Gastroesophageal sphincter (tissue), 4 donors: ENCODE data around the gene CACNA2D3. TPM values are rescaled to one million over a fixed set of nuclear protein-coding genes. Genes with fewer than 3 reads are reported as not detected.

ENCODE experiments used
- ATAC-seq: fragments of 150-250 bp; one replicate; pipeline ENCODE4 v1.9.1; 2016; ENCODE audit warnings: mild to moderate bottlenecking, moderate library complexity
- H3K27ac ChIP-seq, 4 donors: fragments of 200-600 bp; sonication (generic) in 3 of 4; 1 replicate in 3 of 4; 2 replicates in 1 of 4; pipeline ENCODE4 v1.5.1; 2016 to 2019
- H3K27me3 ChIP-seq: fragments of 200-600 bp; sonication (generic); one replicate; pipeline ENCODE4 v1.5.1; 2019
- H3K36me3 ChIP-seq, 2 donors: fragments of 200-600 bp; sonication (generic); one replicate each; pipeline ENCODE4 v1.5.1; 2019; ENCODE audit warnings: control low read depth in 1 of 2
- H3K4me1 ChIP-seq, 3 donors: fragments of 200-600 bp; sonication (generic); 1 replicate in 2 of 3; 2 replicates in 1 of 3; pipeline ENCODE4 v1.5.1; 2016 to 2019; ENCODE audit warnings: control low read depth in 2 of 3
- H3K4me3 ChIP-seq, 2 donors: fragments of 200-600 bp; sonication (generic); one replicate each; pipeline ENCODE4 v1.5.1; 2019; ENCODE audit warnings: mild to moderate bottlenecking in 1 of 2, moderate library complexity in 1 of 2
- H3K9me3 ChIP-seq, 3 donors: fragments of 200-600 bp; sonication (generic); one replicate each; pipeline ENCODE4 v1.5.1; 2017 to 2019; ENCODE audit warnings: control low read depth in 2 of 3
- CTCF ChIP-seq, 4 experiments: fragments of 200-600 bp in 2 of 4; fragments of 450-650 bp in 2 of 4; sonication (generic) in 1 of 4; IDR thresholded peaks; one replicate each; pipeline ENCODE4 v1.5.1; 2017 to 2019; ENCODE audit warnings: antibody characterized with exemption in 4 of 4, mild to moderate bottlenecking in 2 of 4, moderate library complexity in 2 of 4
- EP300 ChIP-seq: sonication (generic); formaldehyde crosslinking; IDR thresholded peaks from one replicate; pipeline ENCODE4 v1.6.1; 2017; ENCODE audit warnings: antibody characterized with exemption, mild to moderate bottlenecking
- POLR2A ChIP-seq, 2 donors: fragments of 450-650 bp; IDR thresholded peaks; one replicate each; pipeline ENCODE4 v1.6.1; 2017; ENCODE audit warnings: antibody characterized with exemption in 2 of 2, mild to moderate bottlenecking in 2 of 2, moderate library complexity in 1 of 2
- POLR2AphosphoS5 ChIP-seq: sonication (generic); formaldehyde crosslinking; IDR thresholded peaks from one replicate; pipeline ENCODE4 v1.6.1; 2017; ENCODE audit warnings: antibody characterized with exemption
- WGBS, 2 donors: methylation state at CpG; one replicate each; pipeline ENCODE4 v1.1.5; 2018; ENCODE audit warnings: low coverage in 1 of 2; 5-methylcytosine and 5-hydroxymethylcytosine counted together
- total RNA-seq, 4 donors: library from RNA; depleted of rRNA; stranded (reverse); fragments of >200 nt; gene quantifications; one replicate each; pipeline ENCODE4 v1.1.0, GENCODE V29; 2016

Gene CACNA2D3
- total RNA-seq, 4 donors from 2014 or later: 0.94 to 6.5 (median 3.5) TPM

GRCh38 chr3:55060896-55061719, 938.8 kb downstream of the CACNA2D3 start:
- Histone ChIP-seq H3K36me3 (no peaks in the 10 kb centered on the region), H3K27me3 (no peaks in the 10 kb centered on the region), H3K27ac (no peak overlapping the region), H3K4me3 (no peak overlapping the region), H3K4me1 (peaks cover 0 to 16% (median 0%) of the 10 kb centered on the region in 3 donors), H3K9me3 (no peaks in the 10 kb centered on the region)
- ATAC-seq: no peak
- no peak for TF ChIP-seq POLR2A (IDR thresholded peaks at IDR 0.05)
- no peak for TF ChIP-seq POLR2AphosphoS5
- TF ChIP-seq EP300: no peak
- no peak for TF ChIP-seq CTCF (IDR thresholded peaks at IDR 0.05)
- WGBS, 2 donors: 53 to 69% methylated on average over 3 to 5 of the region's 5 CpGs

GRCh38 chr3:55061720-55062034, 939.3 kb downstream of the CACNA2D3 start:
- H3K4me3 ChIP-seq: no peak overlapping the region
- no peaks in the 10 kb centered on the region for H3K36me3 ChIP-seq
- no peaks in the 10 kb centered on the region for H3K27me3 ChIP-seq
- no peak for TF ChIP-seq EP300
- TF ChIP-seq CTCF (IDR thresholded peaks at IDR 0.05): no peak
- TF ChIP-seq POLR2AphosphoS5: no peak
- no peak for TF ChIP-seq POLR2A (IDR thresholded peaks at IDR 0.05)
- no peaks in the 10 kb centered on the region for H3K9me3 ChIP-seq
- no peak overlapping the region for H3K27ac ChIP-seq
- peaks cover 0 to 16% (median 0%) of the 10 kb centered on the region in 3 donors for H3K4me1 ChIP-seq
- ATAC-seq: no peak
- WGBS, 2 donors: 0% methylated on average over 1 of the region's 2 CpGs; no CpG with 5 or more reads in 1 of the 2 donors

DNA sequence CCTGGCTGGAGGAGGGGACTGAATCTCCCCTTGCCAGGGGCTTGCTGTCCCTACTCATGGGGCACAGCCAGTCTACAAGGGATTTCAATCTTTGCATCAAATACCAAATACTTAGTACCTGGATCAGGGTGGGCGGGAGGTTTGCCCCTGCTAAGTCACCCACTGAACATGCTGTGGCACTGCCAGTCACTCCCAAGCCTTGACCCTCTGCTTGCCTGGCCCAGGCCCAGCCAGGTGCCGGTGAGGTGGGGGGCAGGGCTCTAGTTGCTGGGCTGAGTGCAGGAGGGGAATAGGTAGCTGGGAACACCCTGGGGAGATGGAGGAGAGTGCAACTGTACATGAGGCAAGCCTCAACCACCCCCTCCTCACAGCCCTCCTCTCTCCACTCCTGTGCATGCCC, 941.8 kb downstream of the CACNA2D3 start:
- WGBS, 2 donors: 100% methylated on average over 1 of the region's 2 CpGs; no CpG with 5 or more reads in 1 of the 2 donors
- Histone ChIP-seq H3K4me1 (peaks cover 0 to 9% (median 0%) of the 10 kb centered on the region in 3 donors), H3K27me3 (no peaks in the 10 kb centered on the region), H3K9me3 (no peaks in the 10 kb centered on the region), H3K27ac (no peak overlapping the region), H3K36me3 (no peaks in the 10 kb centered on the region), H3K4me3 (no peak overlapping the region)
- no peak for ATAC-seq
- no peak for TF ChIP-seq EP300
- no peak for TF ChIP-seq CTCF (IDR thresholded peaks at IDR 0.05)
- no peak for TF ChIP-seq POLR2AphosphoS5
- no peak for TF ChIP-seq POLR2A (IDR thresholded peaks at IDR 0.05)

DNA sequence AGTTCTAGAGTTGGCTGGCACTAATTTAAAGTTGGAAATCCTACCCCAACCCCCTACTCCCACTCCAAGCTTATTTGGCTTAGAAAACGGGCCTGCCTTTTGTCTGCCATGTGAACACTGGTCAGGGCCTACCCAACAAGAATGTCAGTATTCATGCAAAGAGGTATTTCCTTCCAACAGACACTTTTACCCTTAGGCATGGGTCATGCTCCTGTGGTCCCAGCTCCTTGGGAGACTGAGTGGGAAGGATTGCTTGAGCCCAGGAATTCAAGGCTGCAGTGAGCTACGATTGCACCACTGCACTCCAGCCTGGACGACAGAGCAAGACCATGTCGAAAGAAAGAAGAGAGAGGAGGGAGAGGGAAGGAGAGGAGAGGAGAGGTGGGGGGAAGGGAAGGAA, 943.0 kb downstream of the CACNA2D3 start:
- no peak overlapping the region for H3K4me3 ChIP-seq
- H3K4me1 ChIP-seq: no peaks in the 10 kb centered on the region
- 85 to 90% methylated on average over 2 to 3 of the region's 4 CpGs for WGBS, 2 donors
- ATAC-seq: no peak
- H3K27me3 ChIP-seq: no peaks in the 10 kb centered on the region
- no peaks in the 10 kb centered on the region for H3K36me3 ChIP-seq
- no peak for TF ChIP-seq CTCF (IDR thresholded peaks at IDR 0.05)
- TF ChIP-seq POLR2AphosphoS5: no peak
- TF ChIP-seq POLR2A (IDR thresholded peaks at IDR 0.05): no peak
- TF ChIP-seq EP300: no peak
- H3K27ac ChIP-seq: no peak overlapping the region
- no peaks in the 10 kb centered on the region for H3K9me3 ChIP-seq

DNA sequence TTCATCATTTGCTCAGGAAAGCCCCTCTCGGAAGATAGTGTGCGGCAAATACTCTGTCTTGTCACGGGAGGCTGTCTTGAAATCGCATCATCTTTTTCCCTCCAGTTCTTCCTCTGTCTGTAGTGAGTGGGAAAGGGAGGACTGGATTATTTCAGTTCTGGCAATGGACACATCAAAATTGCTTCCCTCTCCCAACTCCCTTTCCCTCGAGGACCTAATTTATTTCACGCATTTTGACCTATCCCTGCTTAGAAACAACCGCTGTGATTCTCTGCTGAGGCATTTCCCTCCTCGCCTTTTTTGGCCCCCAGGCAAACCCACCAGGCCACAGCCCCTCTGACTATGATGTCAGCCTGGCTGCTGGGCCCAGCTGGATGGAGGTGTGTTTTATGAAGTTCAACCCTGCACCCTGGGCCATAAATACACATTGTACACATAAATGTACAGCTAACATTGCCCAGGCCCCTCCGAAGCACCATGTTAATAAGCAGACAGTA, 944.2 kb downstream of the CACNA2D3 start:
- Histone ChIP-seq H3K27ac (no peak overlapping the region), H3K4me1 (no peaks in the 10 kb centered on the region), H3K36me3 (no peaks in the 10 kb centered on the region), H3K9me3 (no peaks in the 10 kb centered on the region), H3K4me3 (no peak overlapping the region), H3K27me3 (no peaks in the 10 kb centered on the region)
- WGBS, 2 donors: 54 to 63% methylated on average over 8 to 9 of the region's 9 CpGs
- TF ChIP-seq POLR2A (IDR thresholded peaks at IDR 0.05) (no peak), EP300 (no peak), POLR2AphosphoS5 (no peak), CTCF (IDR thresholded peaks at IDR 0.05) (no peak)
- no peak for ATAC-seq
